ENCODE measurements around the gene GALNT7. TPM values are rescaled to one million over a fixed set of nuclear protein-coding genes. Genes with fewer than 3 reads are reported as not detected.

GALNT7 gene
- total RNA-seq, 1 experiment from 2014 or later = 156 TPM

GRCh38 chr4:173287486-173287885 is 118.9 kb downstream of the GALNT7 start:
- in situ Hi-C loops (cut with HindIII; ENCODE audit: low pct_unique_long_range_greater_than_20kb, low sequenced_read_pairs) = no loop called here
- peaks cover 25% of the 10 kb centered on the region; the same call in 1 of the 2 replicates for H3K9me3 ChIP-seq (ENCODE audit: control insufficient read depth, insufficient read depth, low read depth, low read length)
- intact Hi-C loops (cut with micrococcal nuclease; ENCODE audit: unreplicated experiment) = no loop called here
- no peaks in the 10 kb centered on the region for H3K27me3 ChIP-seq (ENCODE audit: control insufficient read depth, insufficient read depth, low read length)
- H3K27ac ChIP-seq (ENCODE audit: low read length) = no peak overlapping the region
- POLR2A ChIA-PET = no interaction called here
- BruUV-seq (replicated peaks) = no TSS peak
- TF ChIP-seq SIN3A (IDR thresholded peaks at IDR 0.05; ENCODE audit: borderline replicate concordance, insufficient read depth, low read depth, low read length) = no peak
- no peak for TF ChIP-seq POLR2AphosphoS5 (IDR thresholded peaks at IDR 0.05; ENCODE audit: low read depth, low read length)
- no peak for TF ChIP-seq TCF7L2 (IDR thresholded peaks at IDR 0.05; ENCODE audit: low read depth, low read length)
- no peak for TF ChIP-seq CTCF (IDR thresholded peaks at IDR 0.05)
- TF ChIP-seq, protein P1, sequence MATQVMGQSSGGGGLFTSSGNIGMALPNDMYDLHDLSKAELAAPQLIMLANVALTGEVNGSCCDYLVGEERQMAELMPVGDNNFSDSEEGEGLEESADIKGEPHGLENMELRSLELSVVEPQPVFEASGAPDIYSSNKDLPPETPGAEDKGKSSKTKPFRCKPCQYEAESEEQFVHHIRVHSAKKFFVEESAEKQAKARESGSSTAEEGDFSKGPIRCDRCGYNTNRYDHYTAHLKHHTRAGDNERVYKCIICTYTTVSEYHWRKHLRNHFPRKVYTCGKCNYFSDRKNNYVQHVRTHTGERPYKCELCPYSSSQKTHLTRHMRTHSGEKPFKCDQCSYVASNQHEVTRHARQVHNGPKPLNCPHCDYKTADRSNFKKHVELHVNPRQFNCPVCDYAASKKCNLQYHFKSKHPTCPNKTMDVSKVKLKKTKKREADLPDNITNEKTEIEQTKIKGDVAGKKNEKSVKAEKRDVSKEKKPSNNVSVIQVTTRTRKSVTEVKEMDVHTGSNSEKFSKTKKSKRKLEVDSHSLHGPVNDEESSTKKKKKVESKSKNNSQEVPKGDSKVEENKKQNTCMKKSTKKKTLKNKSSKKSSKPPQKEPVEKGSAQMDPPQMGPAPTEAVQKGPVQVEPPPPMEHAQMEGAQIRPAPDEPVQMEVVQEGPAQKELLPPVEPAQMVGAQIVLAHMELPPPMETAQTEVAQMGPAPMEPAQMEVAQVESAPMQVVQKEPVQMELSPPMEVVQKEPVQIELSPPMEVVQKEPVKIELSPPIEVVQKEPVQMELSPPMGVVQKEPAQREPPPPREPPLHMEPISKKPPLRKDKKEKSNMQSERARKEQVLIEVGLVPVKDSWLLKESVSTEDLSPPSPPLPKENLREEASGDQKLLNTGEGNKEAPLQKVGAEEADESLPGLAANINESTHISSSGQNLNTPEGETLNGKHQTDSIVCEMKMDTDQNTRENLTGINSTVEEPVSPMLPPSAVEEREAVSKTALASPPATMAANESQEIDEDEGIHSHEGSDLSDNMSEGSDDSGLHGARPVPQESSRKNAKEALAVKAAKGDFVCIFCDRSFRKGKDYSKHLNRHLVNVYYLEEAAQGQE (IDR thresholded peaks at IDR 0.05; ENCODE audit: insufficient read depth in 1 of 2, low read depth in 2 of 2, low read length in 1 of 2) = no peak
- H3K4me1 ChIP-seq (ENCODE audit: control insufficient read depth, insufficient read depth, low read length) = peaks cover 18% of the 10 kb centered on the region
- DNase-seq (ENCODE audit: low read depth, low spot score) (no peak), ATAC-seq (no peak)
- no peaks in the 10 kb centered on the region; the same call in 1 of the 2 replicates for H3K36me3 ChIP-seq (ENCODE audit: control insufficient read depth, insufficient read depth, low read length)
- no peak overlapping the region for H3K4me3 ChIP-seq (ENCODE audit: low read depth in 2 of 2, low read length in 2 of 2)
- CTCF ChIA-PET = interaction anchor here (0.7 kb wide), 2 partner anchors 20 to 23 kb away, joined by 5 to 14 read pairs; no protein-coding TSS in a partner anchor

DNA sequence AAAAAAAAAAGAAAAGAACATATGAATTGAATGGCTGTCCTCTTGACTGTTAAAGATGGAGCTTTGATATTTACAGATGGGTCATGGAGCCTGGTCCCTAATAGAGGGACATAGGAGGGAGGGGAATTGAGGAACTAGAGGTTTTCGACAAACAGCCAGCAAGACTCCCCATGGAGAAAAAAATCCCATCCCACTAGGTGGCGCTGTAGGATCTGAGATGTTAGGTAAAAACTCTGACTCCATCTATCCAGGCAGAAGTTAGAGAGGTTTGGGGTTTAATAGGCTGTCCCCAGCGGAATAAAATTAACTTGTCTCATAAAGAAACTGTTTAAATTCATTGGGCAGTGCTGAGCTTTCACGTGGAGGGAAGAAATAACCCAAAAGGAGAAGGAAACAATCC is 119.7 kb downstream of the GALNT7 start:
- Histone ChIP-seq H3K36me3 (ENCODE audit: control insufficient read depth, insufficient read depth, low read length) (peaks cover under 1% of the 10 kb centered on the region; the same call in 1 of the 2 replicates), H3K4me1 (ENCODE audit: control insufficient read depth, insufficient read depth, low read length) (peaks cover 18% of the 10 kb centered on the region), H3K9me3 (ENCODE audit: control insufficient read depth, insufficient read depth, low read depth, low read length) (peaks cover 25% of the 10 kb centered on the region; the same call in 1 of the 2 replicates), H3K4me3 (ENCODE audit: low read depth in 2 of 2, low read length in 2 of 2) (no peak overlapping the region), H3K27me3 (ENCODE audit: control insufficient read depth, insufficient read depth, low read length) (no peaks in the 10 kb centered on the region), H3K27ac (ENCODE audit: low read length) (peak overlapping the region; percentile 55; the same call in 1 of the 2 replicates)
- CTCF ChIA-PET = interaction anchor here (0.7 kb wide), 2 partner anchors 21 to 24 kb away, joined by 5 to 14 read pairs; no protein-coding TSS in a partner anchor
- no TSS peak for BruUV-seq (replicated peaks)
- TF ChIP-seq CTCF (IDR thresholded peaks at IDR 0.05) (peak; percentile 66), SIN3A (IDR thresholded peaks at IDR 0.05; ENCODE audit: borderline replicate concordance, insufficient read depth, low read depth, low read length) (no peak)
- ATAC-seq = peak; percentile 73
- intact Hi-C loops (cut with micrococcal nuclease; ENCODE audit: unreplicated experiment) = no loop called here
- peak; percentile 15 for DNase-seq (ENCODE audit: low read depth, low spot score)
- POLR2A ChIA-PET = no interaction called here
- in situ Hi-C loops (cut with HindIII; ENCODE audit: low pct_unique_long_range_greater_than_20kb, low sequenced_read_pairs) = no loop called here
